ENCODE measurements around the gene BACE2.
"Not testable (repeated sequence)": the region's sequence is repeated elsewhere in the genome, so short reads cannot be mapped to it uniquely, and the experiment has no call there.

BACE2 gene

GRCh38 chr21:41282412-41282811 lies 114.5 kb downstream of the BACE2 start:
- no peak for DNase-seq

GRCh38 chr21:41283211-41283818 lies 115.4 kb downstream of the BACE2 start:
- DNase-seq: peak; percentile 7

GRCh38 chr21:41289431-41289830 lies 121.5 kb downstream of the BACE2 start:
- DNase-seq: no peak

- DNase-seq: no peak
These were observed 122.3 kb downstream of the BACE2 start for GRCh38 chr21:41290106-41290799.

- DNase-seq: no peak
These were observed 126.7 kb downstream of the BACE2 start for GRCh38 chr21:41294548-41295231.

GRCh38 chr21:41295721-41296254 lies 127.8 kb downstream of the BACE2 start:
- no peak for DNase-seq

GRCh38 chr21:41302976-41303375 lies 135.0 kb downstream of the BACE2 start:
- DNase-seq: no peak

- no peak for DNase-seq
These were observed 136.2 kb downstream of the BACE2 start for GRCh38 chr21:41304068-41304720.

- no peak for DNase-seq
These were observed 139.3 kb downstream of the BACE2 start for GRCh38 chr21:41307219-41307618.

GRCh38 chr21:41313285-41314164 lies 145.6 kb downstream of the BACE2 start:
- DNase-seq: not testable (repeated sequence)

GRCh38 chr21:41315726-41316125 lies 147.8 kb downstream of the BACE2 start:
- no peak for DNase-seq

- DNase-seq: no peak
These were observed 148.5 kb downstream of the BACE2 start, which contains the start of gene FAM3B for GRCh38 chr21:41316200-41317062. Gene FAM3B (plus strand): TSS chr21:41316801. CDS start chr21:41316880, 79 bp downstream.

GRCh38 chr21:41317063-41317392 lies 149.1 kb downstream of the BACE2 start:
- DNase-seq: no peak

- no peak for DNase-seq
These were observed 149.5 kb downstream of the BACE2 start for GRCh38 chr21:41317458-41317857.

GRCh38 chr21:41318218-41318617 lies 150.3 kb downstream of the BACE2 start:
- no peak for DNase-seq

GRCh38 chr21:41319273-41319672 lies 151.3 kb downstream of the BACE2 start:
- no peak for DNase-seq

GRCh38 chr21:41321211-41321907 lies 153.4 kb downstream of the BACE2 start:
- no peak for DNase-seq

GRCh38 chr21:41321908-41322495 lies 154.0 kb downstream of the BACE2 start:
- DNase-seq: no peak

- no peak for DNase-seq
These were observed 154.8 kb downstream of the BACE2 start for GRCh38 chr21:41322496-41323382.

Data from effector CD8-positive, alpha-beta T cell (primary cell).